Liver (tissue), 9 donors: Measurements from ENCODE around the gene PARK7. TPM values are rescaled to one million over a fixed set of nuclear protein-coding genes. Genes with fewer than 3 reads are reported as not detected.
"Not testable (repeated sequence)": the region's sequence is repeated elsewhere in the genome, so short reads cannot be mapped to it uniquely, and the experiment has no call there.

Experiments
- DNase-seq: peaks from one replicate; pipeline ENCODE4 v3.0.0-alpha.2; 2017; ENCODE audit warnings: low spot score
- H3K27ac ChIP-seq, 2 donors: one replicate each; pipeline ENCODE4 v1.7.0; 2013; ENCODE audit warnings: inconsistent platforms in 2 of 2, low read length in 2 of 2, control low read depth in 1 of 2, low read depth in 1 of 2, mild to moderate bottlenecking in 1 of 2
- H3K27me3 ChIP-seq, 4 donors: one replicate each; pipeline versions ENCODE4 v1.6.1 to v1.7.0; 2013; ENCODE audit warnings: low read length in 3 of 4, inconsistent platforms in 1 of 4, mild to moderate bottlenecking in 1 of 4, moderate library complexity in 1 of 4; ENCODE audit not compliant: control insufficient read depth in 4 of 4, insufficient read depth in 4 of 4
- H3K36me3 ChIP-seq, 4 donors: one replicate each; pipeline versions ENCODE4 v1.6.1 to v1.7.0; 2013; ENCODE audit warnings: low read length in 3 of 4, mild to moderate bottlenecking in 3 of 4, low read depth in 1 of 4, moderate library complexity in 1 of 4; ENCODE audit not compliant: control insufficient read depth in 4 of 4, insufficient read depth in 3 of 4
- H3K4me1 ChIP-seq, 4 donors: one replicate each; pipeline versions ENCODE4 v1.6.1 to v1.7.0; 2013; ENCODE audit warnings: low read length in 3 of 4, mild to moderate bottlenecking in 3 of 4, moderate library complexity in 1 of 4; ENCODE audit not compliant: control insufficient read depth in 4 of 4, insufficient read depth in 4 of 4
- H3K4me3 ChIP-seq, 3 donors: one replicate each; pipeline versions ENCODE4 v1.6.1 to v1.7.0; 2013; ENCODE audit warnings: low read length in 3 of 3, control low read depth in 1 of 3, low read depth in 1 of 3, mild to moderate bottlenecking in 1 of 3
- H3K9ac ChIP-seq, 2 donors: one replicate each; pipeline ENCODE4 v1.7.0; 2013; ENCODE audit warnings: low read length in 2 of 2, mild to moderate bottlenecking in 2 of 2, moderate library complexity in 2 of 2, control low read depth in 1 of 2, low read depth in 1 of 2
- H3K9me3 ChIP-seq, 4 donors: one replicate each; pipeline versions ENCODE4 v1.6.1 to v1.7.0; 2013; ENCODE audit warnings: low read length in 3 of 4; ENCODE audit not compliant: control insufficient read depth in 4 of 4
- ATF3 ChIP-seq: IDR thresholded peaks from 2 replicates; pipeline ENCODE4 v1.6.1; 2016; ENCODE audit warnings: antibody characterized with exemption
- EGR1 ChIP-seq, 2 donors: IDR thresholded peaks; 2 replicates each; pipeline ENCODE4 v1.6.1; 2016 to 2018; ENCODE audit warnings: antibody characterized with exemption in 2 of 2, low read depth in 2 of 2
- FOXA1 ChIP-seq: IDR thresholded peaks from 2 replicates; pipeline ENCODE4 v1.6.1; 2016; ENCODE audit warnings: antibody characterized with exemption
- FOXA2 ChIP-seq: IDR thresholded peaks from 2 replicates; pipeline ENCODE4 v1.6.1; 2016; ENCODE audit warnings: antibody characterized with exemption
- GABPA ChIP-seq, 2 donors: IDR thresholded peaks in 1 of 2; conservative IDR thresholded peaks in 1 of 2; 2 replicates each; pipeline ENCODE4 v1.6.1; 2016; ENCODE audit warnings: antibody characterized with exemption in 2 of 2, mild to moderate bottlenecking in 1 of 2, moderate library complexity in 1 of 2
- HNF4A ChIP-seq, 2 donors: conservative IDR thresholded peaks; 2 replicates each; pipeline ENCODE4 v1.6.1; 2016; ENCODE audit warnings: antibody characterized with exemption in 2 of 2, mild to moderate bottlenecking in 2 of 2
- HNF4G ChIP-seq: IDR thresholded peaks from 2 replicates; pipeline ENCODE4 v1.6.1; 2016; ENCODE audit warnings: antibody characterized with exemption
- JUND ChIP-seq, 2 donors: IDR thresholded peaks; 2 replicates each; pipeline ENCODE4 v1.6.1; 2016; ENCODE audit warnings: antibody characterized with exemption in 2 of 2
- NR2F2 ChIP-seq: IDR thresholded peaks from 2 replicates; pipeline ENCODE4 v1.6.1; 2016; ENCODE audit warnings: antibody characterized with exemption
- RAD21 ChIP-seq, 2 donors: IDR thresholded peaks; 2 replicates each; pipeline ENCODE4 v1.6.1; 2016; ENCODE audit warnings: antibody characterized with exemption in 2 of 2, mild to moderate bottlenecking in 2 of 2
- RXRA ChIP-seq, 2 donors: IDR thresholded peaks; 2 replicates each; pipeline ENCODE4 v1.6.1; 2017 to 2018; ENCODE audit warnings: antibody characterized with exemption in 2 of 2, mild to moderate bottlenecking in 1 of 2
- SP1 ChIP-seq: IDR thresholded peaks from 2 replicates; pipeline ENCODE4 v1.6.1; 2018; ENCODE audit warnings: antibody characterized with exemption, mild to moderate bottlenecking
- TAF1 ChIP-seq: conservative IDR thresholded peaks from 2 replicates; pipeline ENCODE4 v1.6.1; 2016; ENCODE audit warnings: antibody characterized with exemption, mild to moderate bottlenecking
- YY1 ChIP-seq: IDR thresholded peaks from 2 replicates; pipeline ENCODE4 v1.6.1; 2016; ENCODE audit warnings: antibody characterized with exemption, mild to moderate bottlenecking
- WGBS: extraction: QIAGEN DNeasy Blood & Tissue Kit; methylation state at CpG from one replicate; pipeline ENCODE4 v1.1.7; 2013; 5-methylcytosine and 5-hydroxymethylcytosine counted together
- polyA plus RNA-seq, 2 donors: library from polyadenylated mRNA; stranded (reverse) in 1 of 2; unstranded in 1 of 2; fragments of 200-250 nt in 1 of 2; fragments of >200 nt in 1 of 2; fragmentation: Nextera tagmentation in 1 of 2; extraction: Ambion mirVana in 1 of 2; gene quantifications; one replicate each; pipeline versions ENCODE4 v1.2.1 to v1.2.3, GENCODE V29; 2013 to 2015
- total RNA-seq, 2 donors: library from RNA; depleted of rRNA; stranded (reverse); fragments of >200 nt; gene quantifications; one replicate each; pipeline ENCODE4 v1.2.3, GENCODE V29; 2014
- TF ChIP-seq, protein P1 (sequence below): IDR thresholded peaks from 2 replicates; pipeline ENCODE4 v1.6.1; 2016; ENCODE audit warnings: antibody characterized with exemption
- TF ChIP-seq, protein P2 (sequence below): fragments of 150-350 bp; IDR thresholded peaks from 2 replicates; pipeline ENCODE4 v1.5.1; 2017; ENCODE audit warnings: improper control_type of control experiment, low read depth, low read length; ENCODE audit not compliant: missing input control
- TF ChIP-seq, protein P3 (sequence below): IDR thresholded peaks from 2 replicates; pipeline ENCODE4 v1.6.1; 2016; ENCODE audit warnings: antibody characterized with exemption, mild to moderate bottlenecking
- TF ChIP-seq, protein P4 (sequence below): IDR thresholded peaks from 2 replicates; pipeline ENCODE4 v1.6.1; 2016; ENCODE audit warnings: antibody characterized with exemption
- donor health status: healthy.
- donor health status: healthy.
- donor health status: healthy.
- donor health status: healthy.
- donor health status: healthy.

The PARK7 gene
- total and polyA plus RNA-seq, 4 donors = 107 to 297 (median 181) TPM

- TF ChIP-seq YY1 (no peak), HNF4A (conservative IDR thresholded peaks at IDR 0.05) (no peak), RXRA (IDR thresholded peaks at IDR 0.05) (no peak), RAD21 (IDR thresholded peaks at IDR 0.05) (no peak), GABPA (IDR thresholded peaks at IDR 0.05 in 1 of 2, conservative IDR thresholded peaks at IDR 0.05 in 1 of 2) (no peak), ATF3 (no peak), JUND (IDR thresholded peaks at IDR 0.05) (no peak), FOXA1 (no peak), FOXA2 (no peak), EGR1 (IDR thresholded peaks at IDR 0.05; ENCODE audit: low read depth in 2 of 2) (no peak), TAF1 (no peak), HNF4G (no peak), SP1 (no peak), NR2F2 (no peak)
- TF ChIP-seq, protein P1, sequence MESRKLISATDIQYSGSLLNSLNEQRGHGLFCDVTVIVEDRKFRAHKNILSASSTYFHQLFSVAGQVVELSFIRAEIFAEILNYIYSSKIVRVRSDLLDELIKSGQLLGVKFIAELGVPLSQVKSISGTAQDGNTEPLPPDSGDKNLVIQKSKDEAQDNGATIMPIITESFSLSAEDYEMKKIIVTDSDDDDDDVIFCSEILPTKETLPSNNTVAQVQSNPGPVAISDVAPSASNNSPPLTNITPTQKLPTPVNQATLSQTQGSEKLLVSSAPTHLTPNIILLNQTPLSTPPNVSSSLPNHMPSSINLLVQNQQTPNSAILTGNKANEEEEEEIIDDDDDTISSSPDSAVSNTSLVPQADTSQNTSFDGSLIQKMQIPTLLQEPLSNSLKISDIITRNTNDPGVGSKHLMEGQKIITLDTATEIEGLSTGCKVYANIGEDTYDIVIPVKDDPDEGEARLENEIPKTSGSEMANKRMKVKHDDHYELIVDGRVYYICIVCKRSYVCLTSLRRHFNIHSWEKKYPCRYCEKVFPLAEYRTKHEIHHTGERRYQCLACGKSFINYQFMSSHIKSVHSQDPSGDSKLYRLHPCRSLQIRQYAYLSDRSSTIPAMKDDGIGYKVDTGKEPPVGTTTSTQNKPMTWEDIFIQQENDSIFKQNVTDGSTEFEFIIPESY = no peak
- TF ChIP-seq, protein P2, sequence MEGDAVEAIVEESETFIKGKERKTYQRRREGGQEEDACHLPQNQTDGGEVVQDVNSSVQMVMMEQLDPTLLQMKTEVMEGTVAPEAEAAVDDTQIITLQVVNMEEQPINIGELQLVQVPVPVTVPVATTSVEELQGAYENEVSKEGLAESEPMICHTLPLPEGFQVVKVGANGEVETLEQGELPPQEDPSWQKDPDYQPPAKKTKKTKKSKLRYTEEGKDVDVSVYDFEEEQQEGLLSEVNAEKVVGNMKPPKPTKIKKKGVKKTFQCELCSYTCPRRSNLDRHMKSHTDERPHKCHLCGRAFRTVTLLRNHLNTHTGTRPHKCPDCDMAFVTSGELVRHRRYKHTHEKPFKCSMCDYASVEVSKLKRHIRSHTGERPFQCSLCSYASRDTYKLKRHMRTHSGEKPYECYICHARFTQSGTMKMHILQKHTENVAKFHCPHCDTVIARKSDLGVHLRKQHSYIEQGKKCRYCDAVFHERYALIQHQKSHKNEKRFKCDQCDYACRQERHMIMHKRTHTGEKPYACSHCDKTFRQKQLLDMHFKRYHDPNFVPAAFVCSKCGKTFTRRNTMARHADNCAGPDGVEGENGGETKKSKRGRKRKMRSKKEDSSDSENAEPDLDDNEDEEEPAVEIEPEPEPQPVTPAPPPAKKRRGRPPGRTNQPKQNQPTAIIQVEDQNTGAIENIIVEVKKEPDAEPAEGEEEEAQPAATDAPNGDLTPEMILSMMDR = no peak
- TF ChIP-seq, protein P3, sequence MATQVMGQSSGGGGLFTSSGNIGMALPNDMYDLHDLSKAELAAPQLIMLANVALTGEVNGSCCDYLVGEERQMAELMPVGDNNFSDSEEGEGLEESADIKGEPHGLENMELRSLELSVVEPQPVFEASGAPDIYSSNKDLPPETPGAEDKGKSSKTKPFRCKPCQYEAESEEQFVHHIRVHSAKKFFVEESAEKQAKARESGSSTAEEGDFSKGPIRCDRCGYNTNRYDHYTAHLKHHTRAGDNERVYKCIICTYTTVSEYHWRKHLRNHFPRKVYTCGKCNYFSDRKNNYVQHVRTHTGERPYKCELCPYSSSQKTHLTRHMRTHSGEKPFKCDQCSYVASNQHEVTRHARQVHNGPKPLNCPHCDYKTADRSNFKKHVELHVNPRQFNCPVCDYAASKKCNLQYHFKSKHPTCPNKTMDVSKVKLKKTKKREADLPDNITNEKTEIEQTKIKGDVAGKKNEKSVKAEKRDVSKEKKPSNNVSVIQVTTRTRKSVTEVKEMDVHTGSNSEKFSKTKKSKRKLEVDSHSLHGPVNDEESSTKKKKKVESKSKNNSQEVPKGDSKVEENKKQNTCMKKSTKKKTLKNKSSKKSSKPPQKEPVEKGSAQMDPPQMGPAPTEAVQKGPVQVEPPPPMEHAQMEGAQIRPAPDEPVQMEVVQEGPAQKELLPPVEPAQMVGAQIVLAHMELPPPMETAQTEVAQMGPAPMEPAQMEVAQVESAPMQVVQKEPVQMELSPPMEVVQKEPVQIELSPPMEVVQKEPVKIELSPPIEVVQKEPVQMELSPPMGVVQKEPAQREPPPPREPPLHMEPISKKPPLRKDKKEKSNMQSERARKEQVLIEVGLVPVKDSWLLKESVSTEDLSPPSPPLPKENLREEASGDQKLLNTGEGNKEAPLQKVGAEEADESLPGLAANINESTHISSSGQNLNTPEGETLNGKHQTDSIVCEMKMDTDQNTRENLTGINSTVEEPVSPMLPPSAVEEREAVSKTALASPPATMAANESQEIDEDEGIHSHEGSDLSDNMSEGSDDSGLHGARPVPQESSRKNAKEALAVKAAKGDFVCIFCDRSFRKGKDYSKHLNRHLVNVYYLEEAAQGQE = no peak
- TF ChIP-seq, protein P4, sequence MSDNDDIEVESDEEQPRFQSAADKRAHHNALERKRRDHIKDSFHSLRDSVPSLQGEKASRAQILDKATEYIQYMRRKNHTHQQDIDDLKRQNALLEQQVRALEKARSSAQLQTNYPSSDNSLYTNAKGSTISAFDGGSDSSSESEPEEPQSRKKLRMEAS = no peak
- peaks cover 0 to 6% (median 2%) of the 10 kb centered on the region in 4 donors for H3K4me1 ChIP-seq
- no peak overlapping the region for H3K27ac ChIP-seq
- H3K9me3 ChIP-seq = no peaks in the 10 kb centered on the region
- H3K9ac ChIP-seq = no peak overlapping the region
- WGBS = 70% methylated on average over 5 of the region's 5 CpGs
- no peak for DNase-seq
- no peaks in the 10 kb centered on the region for H3K36me3 ChIP-seq
- no peaks in the 10 kb centered on the region for H3K27me3 ChIP-seq
- H3K4me3 ChIP-seq = no peak overlapping the region
Measured at GRCh38 chr1:7948960-7949359, 12.6 kb upstream of the PARK7 start.

DNA sequence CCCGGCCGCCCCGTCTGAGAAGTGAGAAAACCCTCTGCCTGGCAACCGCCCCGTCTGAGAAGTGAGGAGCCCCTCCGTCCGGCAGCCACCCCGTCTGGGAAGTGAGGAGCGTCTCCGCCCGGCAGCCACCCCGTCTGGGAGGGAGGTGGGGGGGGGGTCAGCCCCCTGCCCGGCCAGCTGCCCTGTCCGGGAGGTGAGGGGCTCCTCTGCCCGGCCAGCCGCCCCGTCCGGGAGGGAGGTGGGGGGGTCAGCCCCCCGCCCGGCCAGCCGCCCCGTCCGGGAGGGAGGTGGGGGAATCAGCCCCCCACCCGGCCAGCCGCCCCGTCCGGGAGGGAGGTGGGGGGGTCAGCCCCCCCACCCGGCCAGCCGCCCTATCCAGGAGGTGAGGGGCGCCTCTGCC is 8.7 kb upstream of the PARK7 start:
- not testable (repeated sequence) for H3K4me3 ChIP-seq, DNase-seq, H3K27me3 ChIP-seq, H3K9ac ChIP-seq, H3K36me3 ChIP-seq, H3K9me3 ChIP-seq, H3K27ac ChIP-seq, H3K4me1 ChIP-seq
- 93% methylated on average over 30 of the region's 30 CpGs for WGBS
